GM10248 (cell line): ENCODE results near the gene KIF7.

ENCODE experiments used
- CTCF ChIA-PET: fragments of 300-600 bp; sonication (Branson Sonifier 250); formaldehyde crosslinking; extraction: SDS; loops from one replicate; lab custom pipeline; 2021; ENCODE audit warnings: antibody characterized with exemption; lab: Yijun Ruan, JAX
- POLR2A ChIA-PET: fragments of 350-650 bp; sonication (Branson Sonifier 250); formaldehyde crosslinking; extraction: SDS; loops from one replicate; lab custom pipeline; 2020; ENCODE audit warnings: antibody characterized with exemption; lab: Yijun Ruan, JAX
- DNase-seq: peaks from one replicate; pipeline ENCODE4 v3.0.0; 2012; ENCODE audit errors: extremely low spot score
- CTCF ChIP-seq: IDR thresholded peaks from 2 replicates; pipeline ENCODE4 v1.5.1; 2012; ENCODE audit warnings: mild to moderate bottlenecking, low read depth; ENCODE audit errors: extremely low read depth, missing control alignments, control extremely low read depth

Gene KIF7

GRCh38 chr15:89675606-89676005 lies 20.3 kb upstream of the KIF7 start:
- ChIA-PET POLR2A (no interaction called here), CTCF (no interaction called here)
- no peak for DNase-seq
- TF ChIP-seq CTCF: no peak

GRCh38 chr15:89674526-89674925 lies 19.3 kb upstream of the KIF7 start:
- CTCF ChIA-PET: no interaction called here
- DNase-seq: no peak
- TF ChIP-seq CTCF: no peak
- POLR2A ChIA-PET: interaction anchor here (0.7 kb wide), 1 partner anchor 552 kb away, joined by 9 read pairs; no protein-coding TSS in a partner anchor

GRCh38 chr15:89673165-89673512 lies 17.9 kb upstream of the KIF7 start:
- DNase-seq: peak; percentile 61
- peak; percentile 35 for TF ChIP-seq CTCF
- POLR2A ChIA-PET: no interaction called here
- CTCF ChIA-PET: interaction anchor here (1.1 to 2.7 kb wide), 4 partner anchors 10 to 67 kb away, joined by 4 to 20 read pairs (median 6); no protein-coding TSS in a partner anchor

- ChIA-PET POLR2A (no interaction called here), CTCF (interaction anchor here (1.1 to 2.7 kb wide), 5 partner anchors 9 to 68 kb away, joined by 4 to 20 read pairs (median 5); no protein-coding TSS in a partner anchor)
- TF ChIP-seq CTCF: no peak
- DNase-seq: no peak
Observed at GRCh38 chr15:89672221-89673164, 17.2 kb upstream of the KIF7 start.

- ChIA-PET POLR2A (no interaction called here), CTCF (interaction anchor here (1.3 to 2.7 kb wide), 3 partner anchors 8 to 30 kb away, joined by 3 to 20 read pairs (median 4); no protein-coding TSS in a partner anchor)
- no peak for TF ChIP-seq CTCF
- DNase-seq: no peak
Observed at GRCh38 chr15:89671687-89672086, 16.4 kb upstream of the KIF7 start.

GRCh38 chr15:89670971-89671560 lies 15.8 kb upstream of the KIF7 start:
- no peak for DNase-seq
- no peak for TF ChIP-seq CTCF
- POLR2A ChIA-PET: no interaction called here
- CTCF ChIA-PET: interaction anchor here (0.8 to 2.7 kb wide), 3 partner anchors 8 to 112 kb away, joined by 3 to 20 read pairs (median 3); no protein-coding TSS in a partner anchor
